Inferior parietal cortex (tissue), 1 donor: ENCODE measurements around the gene TAGLN.
"Not testable (repeated sequence)": the region's sequence is repeated elsewhere in the genome, so short reads cannot be mapped to it uniquely, and the experiment has no call there.

ENCODE experiments used
- DNase-seq: peaks from one replicate; pipeline ENCODE4 v3.0.0-alpha.2; 2016; ENCODE audit errors: extremely low spot score

TAGLN gene

DNA sequence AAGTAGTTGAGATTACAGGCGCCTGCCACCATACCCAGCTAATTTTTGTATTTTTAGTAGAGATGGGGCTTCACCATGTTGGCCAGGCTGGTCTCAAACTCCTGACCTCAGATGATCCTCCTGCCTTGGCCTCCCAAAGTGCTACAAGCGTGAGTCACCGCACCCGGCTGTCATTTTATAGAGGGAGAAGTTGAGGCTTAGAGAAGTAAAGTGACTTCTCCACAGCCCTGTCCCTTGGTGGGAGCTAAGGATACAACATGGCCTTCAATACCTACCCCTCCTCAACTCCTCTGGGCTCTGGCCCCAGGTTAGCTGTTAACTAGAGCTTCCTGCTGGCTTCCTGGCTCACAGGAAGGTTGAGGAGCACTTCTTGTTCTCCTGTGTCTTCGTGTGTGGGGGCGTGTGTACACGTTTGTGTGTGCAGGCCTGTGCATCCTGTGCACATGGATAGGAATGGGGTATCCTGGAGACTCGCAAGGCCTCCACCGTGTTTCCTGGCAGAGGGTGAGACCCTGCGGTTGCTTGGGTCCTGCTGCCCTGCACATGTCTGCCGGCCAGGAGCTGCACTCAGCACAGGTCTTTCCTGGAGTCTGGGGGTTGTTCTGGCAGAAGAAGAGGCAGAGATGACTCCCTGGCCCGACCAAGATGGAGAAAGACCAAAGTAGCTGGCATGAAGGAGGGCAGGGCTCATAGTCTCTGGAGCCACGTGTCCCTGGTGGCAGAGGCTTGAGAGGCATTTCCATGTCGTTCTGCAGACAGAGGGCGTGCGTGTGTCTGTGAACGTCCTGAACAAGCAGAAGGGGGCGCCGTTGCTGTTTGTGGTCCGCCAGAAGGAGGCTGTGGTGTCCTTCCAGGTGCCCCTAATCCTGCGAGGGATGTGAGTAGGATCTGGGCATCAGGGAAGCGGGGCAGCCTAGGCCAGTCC lies 18.2 kb upstream of the TAGLN start:
- peak; percentile 61 for DNase-seq

DNA sequence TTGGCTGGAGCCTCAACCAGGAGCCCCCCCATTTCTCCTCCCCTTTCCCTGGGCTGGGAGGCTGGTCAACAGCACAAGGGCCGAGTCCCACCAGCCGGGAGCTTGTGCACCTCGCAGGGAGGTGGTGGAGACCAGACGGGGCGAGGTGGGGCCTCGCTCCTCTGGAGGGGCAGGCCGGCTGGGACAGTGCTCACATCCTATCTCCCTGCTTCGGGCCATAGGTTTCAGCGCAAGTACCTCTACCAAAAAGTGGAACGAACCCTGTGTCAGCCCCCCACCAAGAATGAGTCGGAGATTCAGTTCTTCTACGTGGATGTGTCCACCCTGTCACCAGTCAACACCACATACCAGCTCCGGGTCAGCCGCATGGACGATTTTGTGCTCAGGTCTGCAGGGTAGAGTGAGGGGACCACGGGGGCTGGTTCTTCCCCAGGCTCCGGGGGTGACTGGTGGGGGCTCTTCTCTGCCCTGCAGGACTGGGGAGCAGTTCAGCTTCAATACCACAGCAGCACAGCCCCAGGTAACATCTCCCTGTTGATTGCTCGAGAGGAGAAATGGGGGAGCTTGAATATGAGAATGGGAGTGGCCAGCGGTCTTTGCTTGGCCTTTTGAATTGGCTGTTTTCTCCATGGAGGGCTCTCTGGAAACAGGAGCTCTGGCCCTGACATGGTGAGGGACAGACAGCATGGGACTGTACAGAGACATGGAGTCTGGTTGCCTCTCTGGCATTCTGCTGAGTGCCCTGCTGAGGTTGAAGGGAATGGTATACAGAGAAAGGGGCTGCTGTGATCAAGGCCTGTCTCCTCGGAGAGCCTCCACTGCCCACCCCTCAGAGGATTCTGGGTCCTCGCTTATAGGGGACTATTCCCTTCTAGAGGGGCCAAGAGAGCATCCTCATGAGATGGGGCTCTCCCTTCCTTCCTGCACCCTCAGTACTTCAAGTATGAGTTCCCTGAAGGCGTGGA lies 17.3 kb upstream of the TAGLN start:
- DNase-seq = no peak

DNA sequence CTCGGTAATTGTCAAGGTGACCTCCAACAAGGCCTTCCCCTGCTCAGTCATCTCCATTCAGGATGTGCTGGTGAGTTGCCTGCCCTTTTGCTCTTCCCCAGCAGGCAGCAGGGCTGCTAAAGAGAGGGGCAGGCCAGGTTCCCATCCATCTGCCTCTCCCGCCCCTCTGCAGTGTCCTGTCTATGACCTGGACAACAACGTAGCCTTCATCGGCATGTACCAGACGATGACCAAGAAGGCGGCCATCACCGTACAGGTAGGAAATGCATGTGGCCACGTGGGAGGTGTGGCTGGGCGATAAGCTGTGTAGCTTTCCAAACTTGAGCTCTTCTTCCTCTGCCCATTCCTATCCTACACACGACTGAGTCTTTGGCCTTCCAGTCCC lies 16.6 kb upstream of the TAGLN start:
- DNase-seq = no peak

DNA sequence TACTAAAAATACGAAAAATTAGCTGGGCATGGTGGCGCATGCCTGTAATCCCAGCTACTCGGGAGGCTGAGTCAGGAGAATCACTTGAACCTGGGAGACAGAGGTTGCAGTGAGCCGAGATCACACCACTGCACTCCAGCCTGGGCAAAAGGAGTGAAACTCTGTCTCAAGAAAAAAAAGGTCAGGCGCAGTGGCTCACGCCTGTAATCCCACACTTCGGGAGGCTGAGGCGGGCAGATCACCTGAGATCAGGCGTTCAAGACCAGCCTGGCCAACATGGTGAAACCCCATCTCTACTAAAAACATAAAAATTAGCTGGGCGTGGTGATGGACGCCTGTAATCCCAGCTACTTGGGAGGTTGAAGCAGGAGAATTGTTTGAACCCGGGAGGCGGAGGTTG lies 16.0 kb upstream of the TAGLN start:
- not testable (repeated sequence) for DNase-seq

DNA sequence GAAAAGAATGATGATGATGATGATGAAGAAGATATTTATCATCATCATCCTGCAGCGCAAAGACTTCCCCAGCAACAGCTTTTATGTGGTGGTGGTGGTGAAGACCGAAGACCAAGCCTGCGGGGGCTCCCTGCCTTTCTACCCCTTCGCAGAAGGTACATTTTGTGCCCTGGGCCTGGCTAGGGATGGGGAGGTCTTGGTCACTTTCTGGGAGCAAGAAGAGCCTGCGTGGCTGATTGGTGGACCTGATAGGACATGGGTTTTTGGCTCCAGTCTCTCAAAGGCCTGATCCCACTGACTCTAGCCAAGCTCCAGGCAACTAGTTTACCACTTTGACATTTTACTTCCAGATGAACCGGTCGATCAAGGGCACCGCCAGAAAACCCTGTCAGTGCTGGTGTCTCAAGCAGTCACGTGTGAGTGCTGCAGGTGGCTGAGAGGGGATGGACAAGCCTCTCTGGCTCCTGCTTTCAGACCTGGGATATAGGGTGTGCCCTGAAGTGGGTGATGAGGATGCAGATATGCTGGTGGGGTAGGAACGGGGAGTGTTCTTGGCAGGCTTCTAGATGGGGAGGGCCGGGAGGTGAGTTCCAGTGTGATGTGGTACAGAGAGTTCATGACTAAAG lies 15.3 kb upstream of the TAGLN start:
- DNase-seq = no peak

DNA sequence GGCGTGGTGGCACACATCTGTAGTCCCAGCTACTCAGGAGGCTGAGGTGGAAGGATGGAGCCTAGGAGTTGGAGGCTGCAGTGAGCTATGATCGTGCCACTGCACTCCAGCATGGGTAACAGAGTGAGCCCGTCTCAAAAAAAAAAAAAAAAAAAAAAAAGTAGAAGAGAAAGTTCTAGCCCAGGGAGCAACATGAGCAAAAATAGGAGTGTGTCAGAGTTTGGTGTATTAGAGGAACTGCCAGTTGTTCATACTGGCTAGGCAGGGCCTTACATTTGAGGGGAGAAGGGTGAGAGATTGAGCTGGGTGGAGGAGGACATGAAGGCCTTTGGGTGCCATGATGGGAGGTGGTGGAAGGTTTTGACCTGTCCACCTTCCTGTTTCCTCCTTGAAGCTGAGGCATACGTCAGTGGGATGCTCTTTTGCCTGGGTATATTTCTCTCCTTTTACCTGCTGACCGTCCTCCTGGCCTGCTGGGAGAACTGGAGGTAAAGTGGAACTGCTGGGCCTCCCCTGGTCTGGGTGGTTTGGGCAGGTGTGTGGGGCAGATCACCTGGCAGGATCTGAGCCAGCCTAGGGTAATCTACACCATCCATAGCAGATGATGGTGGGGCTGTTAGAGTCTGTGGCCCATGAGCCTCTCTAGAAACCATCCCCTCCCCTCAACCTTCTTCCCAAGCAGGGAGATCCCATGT lies 13.3 kb upstream of the TAGLN start:
- DNase-seq = no peak

DNA sequence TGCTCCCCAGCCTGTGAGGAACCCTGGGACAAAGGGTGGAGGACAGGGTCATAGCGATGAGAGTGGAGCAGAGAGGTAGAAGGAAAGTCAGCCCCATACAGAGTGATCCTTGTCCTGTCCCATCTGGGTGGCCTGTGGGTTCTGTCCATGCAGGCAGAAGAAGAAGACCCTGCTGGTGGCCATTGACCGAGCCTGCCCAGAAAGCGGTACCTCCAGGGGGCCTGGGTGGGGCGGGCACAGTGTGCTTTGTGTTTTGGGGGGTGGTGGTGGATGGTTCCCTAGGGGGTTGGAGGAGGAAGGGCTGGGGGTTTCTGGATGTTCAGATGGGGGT lies 12.8 kb upstream of the TAGLN start:
- no peak for DNase-seq

DNA sequence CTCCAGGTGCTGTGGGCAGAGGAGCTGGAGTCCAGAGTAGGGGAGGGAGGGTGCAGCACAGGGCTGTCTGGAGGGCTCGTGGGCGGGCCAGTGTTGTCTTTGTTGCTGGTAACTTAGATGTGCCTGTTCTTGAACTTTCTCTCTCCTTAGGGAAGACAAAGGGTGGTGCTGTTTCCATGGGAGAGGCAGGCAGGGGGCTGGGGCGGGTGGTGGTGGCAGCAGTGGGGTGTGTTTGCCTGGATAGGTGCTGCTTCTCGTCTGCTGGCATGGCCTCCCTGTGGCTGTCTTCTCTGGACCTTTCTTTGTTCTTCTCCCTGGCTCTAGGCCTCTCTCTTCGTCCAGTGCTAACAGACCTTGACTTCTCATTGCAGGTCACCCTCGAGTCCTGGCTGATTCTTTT lies 12.2 kb upstream of the TAGLN start:
- DNase-seq = no peak

DNA sequence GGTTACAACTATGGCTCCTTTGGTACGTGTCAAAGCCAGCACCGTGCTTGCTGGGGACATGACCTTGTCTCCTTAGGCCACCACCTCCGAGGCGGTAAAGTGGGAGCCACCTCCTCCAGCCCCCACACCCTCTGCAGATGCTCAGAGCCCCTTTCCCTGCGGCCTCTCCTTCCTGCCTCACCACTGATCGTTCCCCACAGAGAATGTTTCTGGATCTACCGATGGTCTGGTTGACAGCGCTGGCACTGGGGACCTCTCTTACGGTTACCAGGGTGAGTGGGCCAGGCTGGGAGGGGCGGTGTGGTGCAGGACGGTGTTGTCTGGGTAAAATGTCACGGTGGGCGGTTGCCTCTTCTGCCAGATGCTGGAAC lies 11.8 kb upstream of the TAGLN start:
- DNase-seq = no peak

DNA sequence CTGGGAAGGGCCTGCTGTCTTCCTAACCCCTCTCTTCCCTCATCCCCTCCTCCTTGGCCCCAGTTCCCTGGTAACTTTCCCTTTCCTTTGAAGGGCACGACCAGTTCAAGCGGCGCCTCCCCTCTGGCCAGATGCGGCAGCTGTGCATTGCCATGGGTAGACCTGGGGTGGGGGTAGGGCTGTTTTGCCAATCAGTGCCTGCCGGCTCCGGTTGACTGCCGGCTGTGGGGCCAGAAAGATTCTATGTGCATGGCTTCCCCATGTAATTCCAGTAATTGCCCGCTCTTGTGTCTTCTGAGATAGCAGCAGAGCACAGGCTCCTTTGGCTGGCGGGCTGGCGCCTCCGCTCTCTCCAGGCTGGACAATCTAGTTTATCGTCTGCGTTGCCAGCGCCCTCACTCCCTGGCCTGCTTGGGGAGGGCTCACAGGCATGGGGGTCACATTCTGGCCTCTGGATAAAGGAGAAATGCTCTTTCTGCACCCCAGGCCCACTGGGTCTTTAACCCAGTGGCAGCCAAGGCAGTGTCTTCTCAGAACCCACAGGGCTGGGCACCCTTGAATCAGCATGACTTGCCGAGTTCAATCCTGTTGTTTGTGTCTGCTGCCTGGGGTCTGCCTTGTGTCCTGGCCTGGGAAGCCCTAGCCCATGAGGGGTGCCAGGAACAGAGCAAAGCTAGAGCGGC lies 11.2 kb upstream of the TAGLN start:
- no peak for DNase-seq

DNA sequence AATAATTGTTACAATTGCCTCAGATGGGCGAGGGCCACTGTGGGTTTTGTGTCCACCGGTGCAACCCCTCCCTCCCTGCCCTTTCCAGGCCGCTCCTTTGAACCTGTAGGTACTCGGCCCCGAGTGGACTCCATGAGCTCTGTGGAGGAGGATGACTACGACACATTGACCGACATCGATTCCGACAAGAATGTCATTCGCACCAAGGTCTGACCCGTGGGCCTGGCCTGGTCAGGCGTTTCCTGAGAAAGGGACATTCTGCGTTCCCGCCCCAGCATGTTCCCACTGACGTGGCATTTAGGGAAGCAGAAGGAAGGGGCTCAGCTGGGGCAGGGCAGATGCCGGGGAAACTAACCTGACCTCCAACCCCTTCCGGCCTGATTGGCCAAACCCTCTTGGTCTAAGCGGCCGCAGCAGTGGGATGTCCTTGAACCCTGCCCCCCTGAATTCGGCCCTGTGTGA lies 10.5 kb upstream of the TAGLN start:
- no peak for DNase-seq

DNA sequence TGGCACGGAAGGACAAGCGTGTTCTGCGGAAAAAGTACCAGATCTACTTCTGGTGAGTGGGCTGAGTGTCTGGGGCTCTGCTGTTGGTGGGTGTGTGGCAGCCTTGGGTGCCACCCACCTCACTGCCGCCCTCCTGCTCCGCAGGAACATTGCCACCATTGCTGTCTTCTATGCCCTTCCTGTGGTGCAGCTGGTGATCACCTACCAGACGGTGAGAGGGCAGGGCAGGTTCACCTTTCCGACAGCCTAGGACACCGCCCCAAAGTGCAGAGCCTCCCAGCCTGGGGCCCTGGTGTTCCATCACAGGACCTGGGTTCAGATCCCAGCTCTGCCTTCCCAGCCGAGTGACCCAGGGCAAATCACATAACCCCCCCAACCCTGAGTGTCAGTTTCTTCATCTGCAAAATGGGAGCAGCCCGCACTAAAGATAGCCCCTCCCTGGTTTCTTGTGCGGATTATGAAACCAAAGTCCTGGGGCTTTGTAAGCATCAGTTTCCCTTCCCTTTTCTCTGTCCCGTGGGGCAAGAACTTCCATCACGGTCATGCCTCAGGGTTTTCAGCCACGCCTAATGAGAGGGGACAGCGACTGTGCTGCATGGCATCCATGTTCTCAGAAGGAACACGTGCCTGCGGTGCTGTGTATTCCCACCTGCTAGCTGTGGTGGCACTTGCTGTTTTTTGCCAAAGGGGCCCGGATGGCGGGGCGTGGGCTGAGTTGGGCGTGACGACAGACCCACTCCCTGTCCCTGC lies 9.8 kb upstream of the TAGLN start:
- no peak for DNase-seq

DNA sequence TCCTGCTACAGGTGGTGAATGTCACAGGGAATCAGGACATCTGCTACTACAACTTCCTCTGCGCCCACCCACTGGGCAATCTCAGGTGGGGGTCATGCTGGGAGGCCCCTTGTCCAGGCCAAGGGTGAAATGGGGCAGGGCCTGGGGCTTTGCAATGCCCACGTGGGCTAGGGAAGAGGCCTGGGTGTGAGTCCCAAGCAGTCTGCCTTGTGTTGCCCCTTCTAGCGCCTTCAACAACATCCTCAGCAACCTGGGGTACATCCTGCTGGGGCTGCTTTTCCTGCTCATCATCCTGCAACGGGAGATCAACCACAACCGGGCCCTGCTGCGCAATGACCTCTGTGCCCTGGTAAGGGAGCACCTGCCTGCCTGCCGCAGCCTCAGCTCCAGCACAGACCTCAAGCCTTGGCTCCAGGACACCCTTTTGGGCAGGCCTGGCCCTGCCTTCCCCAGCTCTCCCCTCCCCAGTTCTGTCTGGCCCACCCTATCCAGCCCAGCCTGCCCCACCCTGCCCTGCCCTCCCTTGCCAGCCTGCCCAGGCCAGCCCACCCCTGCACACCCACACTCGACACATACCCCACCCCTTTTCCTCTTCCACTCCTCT lies 9.1 kb upstream of the TAGLN start:
- DNase-seq = no peak

DNA sequence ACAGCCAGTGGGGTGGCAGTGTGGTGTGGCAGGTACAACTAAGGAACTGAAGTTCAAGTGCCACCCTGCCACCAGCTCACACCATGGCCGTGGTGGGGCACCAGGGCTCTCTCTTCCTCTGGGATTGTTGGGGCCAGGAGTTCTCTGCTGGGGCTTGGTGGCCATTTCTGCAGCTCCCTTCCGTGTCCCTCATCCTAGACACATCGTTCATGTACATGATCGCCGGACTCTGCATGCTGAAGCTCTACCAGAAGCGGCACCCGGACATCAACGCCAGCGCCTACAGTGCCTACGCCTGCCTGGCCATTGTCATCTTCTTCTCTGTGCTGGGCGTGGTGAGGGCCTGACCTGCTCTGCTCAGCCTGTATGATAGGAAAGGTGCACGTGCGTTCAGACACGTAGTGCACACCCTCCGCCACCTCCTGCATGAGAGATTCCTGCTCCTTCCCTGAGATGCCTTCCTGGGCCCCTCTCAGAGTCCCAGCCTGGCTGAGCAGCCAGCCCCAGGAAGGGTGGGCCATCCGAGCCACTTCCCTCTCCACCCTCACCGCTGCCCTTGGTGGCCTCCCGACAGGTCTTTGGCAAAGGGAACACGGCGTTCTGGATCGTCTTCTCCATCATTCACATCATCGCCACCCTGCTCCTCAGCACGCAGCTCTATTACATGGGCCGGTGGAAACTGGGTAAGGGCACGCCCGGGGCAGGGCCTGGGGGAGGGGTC lies 7.3 kb upstream of the TAGLN start:
- DNase-seq = no peak

DNA sequence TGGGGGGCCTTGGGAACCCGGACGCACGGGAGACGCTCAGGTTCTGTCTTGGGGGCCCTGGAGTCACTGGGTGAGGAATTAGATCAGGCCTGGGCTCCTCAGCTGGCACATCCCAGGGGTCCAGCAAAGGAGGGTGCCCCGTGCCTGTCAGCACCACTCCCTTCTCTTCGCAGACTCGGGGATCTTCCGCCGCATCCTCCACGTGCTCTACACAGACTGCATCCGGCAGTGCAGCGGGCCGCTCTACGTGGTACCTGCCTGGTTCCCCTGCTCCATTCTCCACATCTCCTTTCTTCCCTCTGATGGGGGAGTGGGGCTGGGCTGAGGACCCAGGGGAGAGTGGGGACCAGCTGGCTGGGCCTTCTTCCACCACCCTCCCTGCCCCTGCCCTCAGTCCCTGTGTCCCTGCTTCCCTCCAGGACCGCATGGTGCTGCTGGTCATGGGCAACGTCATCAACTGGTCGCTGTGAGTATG lies 6.7 kb upstream of the TAGLN start:
- DNase-seq = no peak

DNA sequence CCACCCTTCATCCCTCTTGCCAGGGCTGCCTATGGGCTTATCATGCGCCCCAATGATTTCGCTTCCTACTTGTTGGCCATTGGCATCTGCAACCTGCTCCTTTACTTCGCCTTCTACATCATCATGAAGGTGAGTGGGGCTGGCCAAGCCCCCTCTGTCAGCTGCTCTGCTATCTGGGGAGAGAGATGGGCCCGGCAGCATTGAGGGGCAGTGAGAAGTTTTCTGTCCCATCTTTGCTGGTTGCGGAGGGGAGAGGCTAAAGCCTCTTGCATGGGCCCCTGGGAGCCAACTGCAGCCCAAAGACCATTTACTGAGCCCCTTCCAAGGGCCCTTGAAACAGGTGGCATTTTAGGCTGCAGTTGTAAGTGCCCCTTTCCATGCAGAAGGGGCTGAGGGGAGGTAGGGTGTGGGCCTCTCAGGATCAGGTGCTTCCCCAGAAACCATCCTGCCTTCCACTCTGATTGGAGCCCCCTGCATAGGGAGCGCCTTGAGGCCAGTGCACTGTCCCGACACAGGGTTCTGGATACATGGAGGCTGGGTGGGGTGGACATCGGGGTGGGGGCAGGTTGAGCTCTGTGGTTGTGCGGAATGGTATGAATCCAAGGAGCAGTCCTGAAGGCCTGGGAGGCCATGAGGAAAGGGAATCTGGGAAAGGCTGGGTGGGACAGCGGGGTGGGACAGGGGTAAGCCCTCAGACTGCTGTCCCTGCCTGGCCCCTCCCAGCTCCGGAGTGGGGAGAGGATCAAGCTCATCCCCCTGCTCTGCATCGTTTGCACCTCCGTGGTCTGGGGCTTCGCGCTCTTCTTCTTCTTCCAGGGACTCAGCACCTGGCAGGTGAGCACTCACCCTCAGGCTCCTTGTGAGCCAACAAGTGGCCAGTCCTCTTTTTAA lies 5.8 kb upstream of the TAGLN start:
- no peak for DNase-seq

DNA sequence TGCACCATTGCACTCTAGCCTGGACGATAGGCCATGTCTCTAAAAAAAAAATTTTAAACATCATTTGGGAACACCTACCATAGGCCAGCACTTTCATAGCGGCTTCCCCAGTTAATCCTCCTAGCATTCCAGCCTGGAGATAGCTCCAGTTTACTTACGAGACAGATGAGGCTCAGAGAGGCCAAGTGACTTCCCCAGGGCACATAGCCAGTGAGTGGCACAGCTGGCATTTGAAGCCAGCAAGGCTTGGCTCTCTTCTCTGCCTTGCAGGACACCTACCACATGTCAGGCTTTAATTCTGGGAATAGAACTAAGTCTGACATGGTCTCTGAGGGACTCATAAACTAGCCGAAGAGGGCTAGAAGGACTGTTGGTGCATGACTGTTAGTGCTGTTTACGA lies 4.9 kb upstream of the TAGLN start:
- no peak for DNase-seq

DNA sequence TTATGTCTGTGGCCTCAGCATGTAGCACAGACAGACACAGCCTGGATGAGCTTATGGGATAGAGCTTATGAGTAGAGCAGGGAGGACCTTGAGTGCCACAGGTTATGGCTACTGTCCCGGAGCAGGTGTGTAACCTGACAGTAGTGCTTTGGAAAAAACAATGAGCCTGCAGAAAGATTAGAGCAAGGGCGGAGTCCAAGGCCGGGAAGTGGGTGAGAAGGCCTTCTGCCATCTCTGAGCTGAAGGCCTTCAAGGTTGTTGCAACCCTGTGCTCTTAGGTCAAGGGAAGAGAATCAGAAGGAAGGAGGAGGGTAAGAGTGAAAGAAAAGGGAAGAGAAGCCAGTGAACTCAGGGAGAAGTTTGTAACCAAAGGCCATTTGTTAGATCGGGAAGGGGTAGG lies 3.9 kb upstream of the TAGLN start:
- no peak for DNase-seq
